HepG2 (cell line): ENCODE results near the gene C13orf46. TPM values are rescaled to one million over a fixed set of nuclear protein-coding genes. Genes with fewer than 3 reads are reported as not detected.

Experiments
- ATAC-seq: fragments of 200-7000 bp; cut with Tn5 transposase; 3 replicates; pipeline ENCODE4 v1.9.1; 2020; ENCODE audit warnings: mild to moderate bottlenecking, moderate library complexity
- BruUV-seq: library from RNA; stranded (reverse); fragments of 400-500 nt; replicated peaks from 2 replicates; lab custom pipeline; 2021; lab: Mats Ljungman, UMichigan
- CTCF ChIA-PET: fragments of 300-600 bp; formaldehyde crosslinking; extraction: SDS; loops from one replicate; lab custom pipeline; 2021; ENCODE audit warnings: low total read pairs, inconsistent platforms, low intra/inter-chr PET ratio; lab: Yijun Ruan, JAX
- POLR2A ChIA-PET: fragments of 350-600 bp; sonication (Branson Sonifier 250); formaldehyde crosslinking; loops from one replicate; lab custom pipeline; 2020; ENCODE audit warnings: antibody characterized with exemption, inconsistent platforms; lab: Yijun Ruan, JAX
- DNase-seq: peaks from one replicate; pipeline ENCODE4 v3.0.0-alpha.2; 2015; ENCODE audit warnings: low spot score
- FAIRE-seq: peaks from 3 replicates; lab custom pipeline; 2011; peaks lifted over from hg19 to GRCh38; lab: Jason Lieb, UNC
- H2AFZ ChIP-seq: one replicate; pipeline ENCODE4 v1.6.1; 2011; ENCODE audit warnings: low read length, inconsistent platforms
- H3K27ac ChIP-seq: fragments of 300-600 bp; 3 replicates; pipeline ENCODE4 v1.8.0; 2011; ENCODE audit warnings: mixed run types, mild to moderate bottlenecking, mixed read lengths, low read length, inconsistent platforms; ENCODE audit not compliant: insufficient read depth; ENCODE audit errors: extremely low read length
- H3K27me3 ChIP-seq, 2 experiments: fragments of 200-600 bp in 1 of 2; 2 replicates in 1 of 2; 3 replicates in 1 of 2; pipeline versions ENCODE4 v1.6.0 to v1.8.0; 2011; ENCODE audit warnings: low read length in 2 of 2, mild to moderate bottlenecking in 2 of 2, moderate library complexity in 2 of 2, inconsistent platforms in 1 of 2; ENCODE audit not compliant: insufficient read depth in 2 of 2, control insufficient read depth in 1 of 2
- H3K36me3 ChIP-seq, 2 experiments: fragments of 200-600 bp in 1 of 2; replicated peaks in 1 of 2; 2 replicates in 1 of 2; 3 replicates in 1 of 2; pipeline versions ENCODE4 v1.5.1 to v1.8.0; 2011; ENCODE audit warnings: low read length in 2 of 2, inconsistent platforms in 1 of 2; ENCODE audit not compliant: insufficient read depth in 2 of 2, control insufficient read depth in 1 of 2
- H3K4me1 ChIP-seq: 2 replicates; pipeline ENCODE4 v1.5.1; 2012; ENCODE audit warnings: low read length, inconsistent platforms; ENCODE audit not compliant: insufficient read depth
- H3K4me2 ChIP-seq: 2 replicates; pipeline ENCODE4 v1.6.0; 2011; ENCODE audit warnings: low read depth, low read length, inconsistent platforms
- H3K4me3 ChIP-seq, 3 experiments: fragments of 200-600 bp in 1 of 3; sonication (generic), shearing (Covaris generic) in 1 of 3; replicated peaks in 1 of 3; 2 replicates each; pipeline ENCODE4 v1.5.1; 2011 to 2016; ENCODE audit warnings: low read length in 3 of 3, inconsistent platforms in 2 of 3, low read depth in 2 of 3, mild to moderate bottlenecking in 2 of 3, control low read depth in 1 of 3, mixed read lengths in 1 of 3; ENCODE audit not compliant: insufficient read depth in 1 of 3
- H3K79me2 ChIP-seq: one replicate; pipeline ENCODE4 v1.6.1; 2011; ENCODE audit warnings: low read length, inconsistent platforms; ENCODE audit not compliant: insufficient read depth
- H3K9ac ChIP-seq: 2 replicates; pipeline ENCODE4 v1.6.0; 2011; ENCODE audit warnings: mild to moderate bottlenecking, low read depth, low read length, inconsistent platforms; ENCODE audit not compliant: insufficient read depth
- H3K9me3 ChIP-seq: 2 replicates; pipeline ENCODE4 v1.5.1; 2012; ENCODE audit warnings: mild to moderate bottlenecking, low read length
- H4K20me1 ChIP-seq: 2 replicates; pipeline ENCODE4 v1.6.0; 2011; ENCODE audit warnings: inconsistent platforms, mild to moderate bottlenecking, low read length, moderate library complexity; ENCODE audit not compliant: insufficient read depth
- ARID4A ChIP-seq: sonication (generic); formaldehyde crosslinking; IDR thresholded peaks from 2 replicates; pipeline ENCODE4 v1.5.0; 2020; ENCODE audit warnings: mild to moderate bottlenecking, missing genetic modification reagents, borderline replicate concordance
- ATF1 ChIP-seq: IDR thresholded peaks from 2 replicates; pipeline ENCODE4 v1.6.1; 2016; ENCODE audit warnings: mild to moderate bottlenecking, control low read depth
- BRF2 ChIP-seq: sonication (generic); formaldehyde crosslinking; IDR thresholded peaks from 2 replicates; pipeline ENCODE4 v1.8.1; 2022; ENCODE audit warnings: mild to moderate bottlenecking, missing genetic modification reagents
- DRAP1 ChIP-seq: IDR thresholded peaks from 2 replicates; pipeline ENCODE4 v1.6.1; 2016; ENCODE audit warnings: missing genetic modification reagents, missing compliant biosample characterization
- EEA1 ChIP-seq: sonication (generic); formaldehyde crosslinking; IDR thresholded peaks from 2 replicates; pipeline ENCODE4 v1.5.1; 2020; ENCODE audit warnings: mild to moderate bottlenecking, missing genetic modification reagents, borderline replicate concordance
- HNRNPUL1 ChIP-seq: fragments of 200-400 bp; formaldehyde crosslinking; IDR thresholded peaks from 2 replicates; pipeline ENCODE4 v1.6.1; 2017; ENCODE audit warnings: low read depth, mild to moderate bottlenecking, low read length, moderate library complexity
- SMARCE1 ChIP-seq: fragments of 450-650 bp; IDR thresholded peaks from 2 replicates; pipeline ENCODE4 v1.6.1; 2017; ENCODE audit warnings: borderline replicate concordance
- THAP9 ChIP-seq: sonication (generic); formaldehyde crosslinking; IDR thresholded peaks from 2 replicates; pipeline ENCODE4; 2020; ENCODE audit warnings: missing genetic modification reagents, mild to moderate bottlenecking, borderline replicate concordance
- ZNF225 ChIP-seq: sonication (generic); formaldehyde crosslinking; IDR thresholded peaks from 2 replicates; pipeline ENCODE4 v1.4.0; 2020; ENCODE audit warnings: mild to moderate bottlenecking, missing genetic modification reagents
- ZNF446 ChIP-seq: sonication (generic); formaldehyde crosslinking; IDR thresholded peaks from 2 replicates; pipeline ENCODE4 v1.5.0; 2020; ENCODE audit warnings: mild to moderate bottlenecking, missing genetic modification reagents
- ZNF724P ChIP-seq: sonication (generic); formaldehyde crosslinking; IDR thresholded peaks from 2 replicates; pipeline ENCODE4 v1.8.0; 2022; ENCODE audit warnings: missing genetic modification reagents, borderline replicate concordance
- WGBS: methylation state at CpG from one replicate; pipeline ENCODE4 v1.1.6; 2017; ENCODE audit warnings: low lambda C conversion rate; 5-methylcytosine and 5-hydroxymethylcytosine counted together
- in situ Hi-C: cut with HindIII; loops from 2 replicates; pipeline ENCODE4 v1.10.0; 2017; ENCODE audit warnings: low pct_unique_long_range_greater_than_20kb; ENCODE audit not compliant: extremely low pct_ligation_motif_present
- intact Hi-C: fragments of 100-400 bp; cut with micrococcal nuclease; formaldehyde crosslinking; loops from one replicate; pipeline ENCODE4 v1.10.0; 2022; ENCODE audit not compliant: unreplicated experiment
- polyA plus RNA-seq, 8 experiments: library from polyadenylated mRNA; depleted of rRNA in 3 of 8; stranded (reverse) in 7 of 8; unstranded in 1 of 8; fragments of >200 nt; fragmentation: Illumina TruSeq in 4 of 8; extraction: Trizol in 4 of 8; gene quantifications; 2 replicates each; pipeline versions ENCODE4 v1.2.1 to v1.2.3, GENCODE V29; 2011 to 2016; ENCODE audit warnings: low read depth in 4 of 8, missing spikeins in 1 of 8, mixed read lengths in 1 of 8; ENCODE audit not compliant: insufficient read depth in 1 of 8
- total RNA-seq, 5 experiments: library from RNA; depleted of rRNA; stranded (reverse); fragments of >200 nt; fragmentation: Illumina TruSeq; extraction: Trizol; gene quantifications; 2 replicates each; pipeline ENCODE4 v1.2.3, GENCODE V29; 2016; ENCODE audit warnings: low read depth in 1 of 5

C13orf46 gene
- total and polyA plus RNA-seq, 2 of the 13 experiments (the other 11 are each of a cell fraction or from before 2014, with no cell fraction given) = 0.01 TPM; not detected in 1

- Histone ChIP-seq H3K27me3 (peaks cover 4 to 41% of the 10 kb centered on the region in 2 experiments), H3K9me3 (no peaks in the 10 kb centered on the region), H3K4me2 (no peak overlapping the region), H3K4me3 (no peak overlapping the region), H3K4me1 (no peaks in the 10 kb centered on the region), H3K79me2 (no peaks in the 10 kb centered on the region), H3K9ac (no peak overlapping the region), H3K27ac (no peak overlapping the region), H4K20me1 (no peaks in the 10 kb centered on the region), H3K36me3 (no peaks in the 10 kb centered on the region), H2AFZ (no peak overlapping the region)
- intact Hi-C loops (loop anchor here (2.0 kb wide), 1 partner anchor 88 kb away; no protein-coding TSS in a partner anchor), in situ Hi-C loops (no loop called here)
- ChIA-PET POLR2A (no interaction called here), CTCF (interaction anchor here (0.6 to 2.1 kb wide), 2 partner anchors 89 to 180 kb away, joined by 4 to 12 read pairs; no protein-coding TSS in a partner anchor)
- no TSS peak for BruUV-seq
- 30% methylated on average over 9 of the region's 9 CpGs for WGBS
- ATAC-seq (no peak), DNase-seq (no peak), FAIRE-seq (no peak)
- TF ChIP-seq ZNF724P (CRISPR knock-in tag) (no peak), ATF1 (CRISPR knock-in tag) (no peak), THAP9 (CRISPR knock-in tag) (no peak), ZNF446 (CRISPR knock-in tag) (no peak), EEA1 (no peak), ARID4A (CRISPR knock-in tag) (no peak), DRAP1 (CRISPR knock-in tag) (no peak), ZNF225 (CRISPR knock-in tag) (no peak), HNRNPUL1 (no peak), BRF2 (CRISPR knock-in tag) (no peak), SMARCE1 (no peak)
Measured at GRCh38 chr13:113905018-113905417, 68.9 kb downstream of the C13orf46 start.
